Stimulated activated CD4-positive, alpha-beta T cell treated with anti-CD3 and anti-CD28 coated beads, Interleukin-2, amount 100 ng/mL, for 48 hours (primary cell): ENCODE results near the gene RXRA.

ENCODE experiments used
- DNase-seq, 2 donors: peaks; one replicate each; pipeline ENCODE4 v3.0.0-alpha.2; 2020

The RXRA gene

GRCh38 chr9:134314039-134314949 is 12.0 kb upstream of the RXRA start:
- DNase-seq, result no peak

- DNase-seq, result no peak
Observed at GRCh38 chr9:134314950-134315715, 11.1 kb upstream of the RXRA start.

- no peak for DNase-seq
Observed at GRCh38 chr9:134315716-134316448, 10.4 kb upstream of the RXRA start.

- no peak for DNase-seq
Observed at GRCh38 chr9:134316449-134317160, 9.7 kb upstream of the RXRA start.

GRCh38 chr9:134317400-134317789 is 8.9 kb upstream of the RXRA start:
- DNase-seq, result no peak

- DNase-seq, result no peak
Observed at GRCh38 chr9:134317790-134318414, 8.4 kb upstream of the RXRA start.

GRCh38 chr9:134318481-134318891 is 7.8 kb upstream of the RXRA start:
- DNase-seq, result no peak

GRCh38 chr9:134318941-134319305 is 7.3 kb upstream of the RXRA start:
- no peak for DNase-seq

GRCh38 chr9:134319306-134320125 is 6.7 kb upstream of the RXRA start:
- no peak for DNase-seq

- DNase-seq, result no peak
Observed at GRCh38 chr9:134320126-134320867, 6.0 kb upstream of the RXRA start.

GRCh38 chr9:134320868-134321471 is 5.3 kb upstream of the RXRA start:
- no peak for DNase-seq

GRCh38 chr9:134321531-134321930 is 4.7 kb upstream of the RXRA start:
- DNase-seq, result no peak

GRCh38 chr9:134321946-134322741 is 4.1 kb upstream of the RXRA start:
- no peak for DNase-seq

- no peak for DNase-seq
Observed at GRCh38 chr9:134322781-134323241, 3.4 kb upstream of the RXRA start.

- no peak for DNase-seq
Observed at GRCh38 chr9:134323741-134324358, 2.4 kb upstream of the RXRA start.

GRCh38 chr9:134324359-134325095 is 1.7 kb upstream of the RXRA start:
- no peak for DNase-seq

- no peak for DNase-seq
Observed at GRCh38 chr9:134325096-134325812, 1.0 kb upstream of the RXRA start.
